Esophagus muscularis mucosa (tissue), 4 donors: ENCODE measurements around the gene SEPTIN5.

Experiments
- CTCF ChIP-seq, 3 experiments: fragments of 200-600 bp in 2 of 3; fragments of 450-650 bp in 1 of 3; sonication (generic) in 2 of 3; IDR thresholded peaks; one replicate each; pipeline ENCODE4 v1.5.1; 2017 to 2019; ENCODE audit warnings: antibody characterized with exemption in 3 of 3, mild to moderate bottlenecking in 2 of 3, moderate library complexity in 1 of 3
- EP300 ChIP-seq: sonication (generic); formaldehyde crosslinking; IDR thresholded peaks from one replicate; pipeline ENCODE4 v1.6.1; 2017; ENCODE audit warnings: antibody characterized with exemption
- POLR2A ChIP-seq: fragments of 450-650 bp; IDR thresholded peaks from one replicate; pipeline ENCODE4 v1.6.1; 2017; ENCODE audit warnings: antibody characterized with exemption, moderate library complexity, mild to moderate bottlenecking, low read depth
- POLR2AphosphoS5 ChIP-seq, 2 donors: sonication (generic); formaldehyde crosslinking; IDR thresholded peaks; one replicate each; pipeline ENCODE4 v1.6.1; 2017; ENCODE audit warnings: antibody characterized with exemption in 2 of 2

GRCh38 chr22:19688301-19689290 lies 25.7 kb upstream of the SEPTIN5 start:
- TF ChIP-seq EP300 (no peak), POLR2A (no peak), CTCF (IDR thresholded peaks at IDR 0.05) (no peak), POLR2AphosphoS5 (IDR thresholded peaks at IDR 0.05) (no peak)
